NCI-H146 (cell line): Measurements from ENCODE around the gene ATP5PF.
"Not testable (repeated sequence)": the region's sequence is repeated elsewhere in the genome, so short reads cannot be mapped to it uniquely, and the experiment has no call there.

Experiments
- DNase-seq: peaks from one replicate; lab custom pipeline; 2025; lab: John Stamatoyannopoulos, UW

ATP5PF gene, protein sequence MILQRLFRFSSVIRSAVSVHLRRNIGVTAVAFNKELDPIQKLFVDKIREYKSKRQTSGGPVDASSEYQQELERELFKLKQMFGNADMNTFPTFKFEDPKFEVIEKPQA

DNA sequence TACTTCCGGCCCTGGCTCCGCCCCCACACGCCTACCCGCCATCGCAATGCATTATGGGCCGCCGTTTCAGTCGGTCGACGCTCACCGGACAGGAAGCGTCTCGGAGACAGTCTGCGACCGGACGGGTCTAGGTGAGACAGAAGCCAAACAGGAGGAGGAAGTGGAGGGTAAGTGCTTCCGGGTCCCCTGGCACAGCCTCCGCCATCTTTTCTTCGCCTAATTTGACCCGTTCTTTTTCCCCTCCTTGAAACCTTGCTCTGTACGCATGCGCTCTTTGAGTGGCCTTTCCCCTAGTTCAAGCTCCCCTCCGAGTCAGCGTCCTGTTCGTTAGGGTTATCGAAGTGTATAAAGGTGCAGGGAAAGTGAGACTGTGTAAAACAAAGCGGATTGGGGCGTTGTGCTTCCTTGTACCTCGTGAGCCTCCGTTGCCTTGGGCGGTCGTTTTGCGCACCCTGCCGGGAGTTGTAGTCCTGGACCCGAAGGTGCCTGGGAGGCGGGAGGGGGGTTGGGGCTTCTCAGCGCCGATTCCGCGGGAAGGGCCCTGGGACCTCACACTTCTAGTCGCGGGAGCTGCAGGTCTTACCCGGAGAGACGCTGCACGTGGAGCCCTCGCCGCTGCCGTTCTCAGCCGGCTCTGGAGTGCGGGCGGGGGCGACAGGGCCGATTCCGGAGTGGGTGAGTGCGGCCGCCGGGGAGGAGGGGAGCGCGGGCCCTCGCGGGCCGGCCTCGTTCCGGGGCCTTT lies at the start of gene ATP5PF, which contains the start of gene GABPA:
Gene ATP5PF (minus strand): TSS at position 1 of the 742 bp plus-strand sequence. CDS start 5,110 bp downstream, outside the sequence.
Gene GABPA (plus strand): TSS at position 69 of the 742 bp plus-strand sequence. CDS start 6,627 bp downstream, outside the sequence.
- peak; percentile 96 for DNase-seq

DNA sequence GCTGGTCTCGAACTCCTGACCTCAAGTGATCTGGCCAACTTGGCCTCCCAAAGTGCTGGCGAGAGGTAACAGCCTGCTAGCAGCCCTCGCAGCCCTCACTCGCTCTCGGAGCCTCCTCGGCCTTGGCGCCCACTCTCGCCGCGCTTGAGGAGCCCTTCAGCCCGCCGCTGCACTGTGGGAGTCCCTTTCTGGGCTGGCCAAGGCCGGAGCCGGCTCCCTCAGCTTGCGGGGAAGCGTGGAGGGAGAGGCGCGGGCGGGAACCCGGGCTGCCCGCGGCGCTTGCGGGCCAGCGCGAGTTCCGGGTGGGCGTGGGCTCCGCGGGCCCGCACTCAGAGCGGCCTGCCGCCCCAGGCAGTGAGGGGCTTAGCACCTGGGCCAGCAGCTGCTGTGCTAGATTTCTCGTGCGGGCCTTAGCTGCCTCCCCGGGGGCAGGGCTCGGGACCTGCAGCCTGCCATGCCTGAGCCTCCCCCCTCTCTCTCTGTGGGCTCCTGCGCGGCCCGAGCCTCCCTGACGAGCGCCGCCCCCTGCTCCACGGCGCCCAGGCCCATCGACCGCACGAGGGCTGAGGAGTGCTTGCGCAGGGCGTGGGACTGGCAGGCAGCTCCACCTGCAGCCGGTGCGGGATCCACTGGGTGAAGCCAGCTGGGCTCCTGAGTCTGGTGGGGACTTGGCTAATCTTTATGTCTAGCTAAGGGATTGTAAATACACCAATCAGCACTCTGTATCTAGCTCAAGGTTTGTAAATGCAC lies 43.6 kb upstream of the ATP5PF start:
- not testable (repeated sequence) for DNase-seq

DNA sequence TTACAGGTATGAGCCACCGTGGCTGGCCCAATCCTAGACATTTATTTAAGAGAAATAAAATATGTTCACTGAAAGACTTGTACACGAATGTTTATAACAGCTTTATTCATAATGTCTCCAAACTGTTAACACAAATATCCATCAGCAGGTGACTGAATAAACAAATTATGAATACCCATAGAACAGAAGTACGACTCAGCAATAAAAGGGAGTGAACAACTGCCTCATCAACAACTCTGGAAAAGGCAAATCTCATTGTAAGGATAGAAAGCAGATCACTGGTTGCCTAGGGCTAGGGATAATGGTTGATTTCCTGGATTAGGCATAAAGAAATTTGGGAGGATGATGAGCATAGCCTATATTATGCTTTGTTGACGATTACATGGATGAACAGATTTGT lies 41.7 kb upstream of the ATP5PF start:
- DNase-seq = no peak

GRCh38 chr21:25772686-25773085 lies 38.0 kb upstream of the ATP5PF start:
- DNase-seq = no peak

DNA sequence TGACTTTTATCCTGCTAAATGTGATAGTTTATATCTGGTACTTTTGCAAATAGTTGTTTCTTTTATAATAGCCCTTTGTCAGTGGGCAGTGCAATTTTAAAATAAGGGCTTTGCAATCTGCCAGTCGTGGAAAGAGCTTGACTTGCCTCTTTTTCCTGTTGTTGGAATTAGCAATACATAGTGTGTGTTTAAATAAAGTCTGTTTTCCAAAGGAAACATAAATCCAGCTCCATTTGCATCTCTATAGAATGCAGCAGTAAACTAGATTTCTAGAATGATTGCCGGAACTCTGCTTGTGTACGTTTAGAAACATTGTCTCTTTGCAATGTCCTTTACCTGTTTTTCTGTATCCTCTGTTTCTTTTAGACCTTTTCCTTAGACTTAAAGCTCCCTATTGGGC lies 33.2 kb upstream of the ATP5PF start:
- DNase-seq = no peak

- DNase-seq = no peak
Observed at GRCh38 chr21:25764065-25764464, 29.4 kb upstream of the ATP5PF start.

DNA sequence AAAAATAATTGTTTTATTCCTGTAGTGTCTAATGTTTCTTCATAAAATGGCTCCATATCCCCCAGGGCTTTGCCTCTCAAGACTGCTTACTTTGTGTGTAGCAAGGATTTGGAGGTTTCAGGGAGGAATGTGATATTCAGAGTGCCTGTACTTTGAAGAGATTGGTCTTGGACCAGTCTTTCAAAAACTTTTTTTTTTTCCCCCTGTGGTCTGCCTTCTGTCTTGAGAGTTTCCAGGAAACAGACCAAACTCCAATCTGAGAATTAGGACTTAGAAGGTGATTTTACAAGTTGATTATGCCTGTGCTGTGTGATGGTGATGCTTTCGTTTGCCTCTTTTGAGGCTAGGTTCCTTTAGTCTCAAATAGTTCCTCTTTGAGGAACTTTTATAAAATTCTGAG lies 26.0 kb upstream of the ATP5PF start:
- DNase-seq = no peak

DNA sequence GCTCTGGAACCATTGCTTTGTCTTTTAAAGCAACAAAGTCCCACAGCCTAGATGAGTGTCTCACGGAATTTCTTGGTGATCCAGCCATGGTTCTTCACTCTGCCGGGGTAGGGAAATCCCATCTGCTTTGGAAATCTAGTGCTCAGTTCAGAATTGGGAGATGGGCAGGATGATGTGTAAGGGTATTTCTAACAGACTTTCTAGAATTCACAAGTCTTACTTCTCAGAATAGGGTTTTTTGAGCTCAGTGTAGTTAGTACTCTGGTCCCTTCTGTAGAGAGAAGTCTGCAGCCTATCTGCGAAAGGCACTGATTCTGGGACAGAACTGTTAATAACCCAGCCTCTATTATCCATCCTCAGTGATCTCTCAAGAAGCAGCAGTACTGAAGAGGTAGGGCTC lies 25.4 kb upstream of the ATP5PF start:
- no peak for DNase-seq

- no peak for DNase-seq
Observed at GRCh38 chr21:25759573-25759972, 24.9 kb upstream of the ATP5PF start.

GRCh38 chr21:25757531-25757930 lies 22.8 kb upstream of the ATP5PF start:
- no peak for DNase-seq

DNA sequence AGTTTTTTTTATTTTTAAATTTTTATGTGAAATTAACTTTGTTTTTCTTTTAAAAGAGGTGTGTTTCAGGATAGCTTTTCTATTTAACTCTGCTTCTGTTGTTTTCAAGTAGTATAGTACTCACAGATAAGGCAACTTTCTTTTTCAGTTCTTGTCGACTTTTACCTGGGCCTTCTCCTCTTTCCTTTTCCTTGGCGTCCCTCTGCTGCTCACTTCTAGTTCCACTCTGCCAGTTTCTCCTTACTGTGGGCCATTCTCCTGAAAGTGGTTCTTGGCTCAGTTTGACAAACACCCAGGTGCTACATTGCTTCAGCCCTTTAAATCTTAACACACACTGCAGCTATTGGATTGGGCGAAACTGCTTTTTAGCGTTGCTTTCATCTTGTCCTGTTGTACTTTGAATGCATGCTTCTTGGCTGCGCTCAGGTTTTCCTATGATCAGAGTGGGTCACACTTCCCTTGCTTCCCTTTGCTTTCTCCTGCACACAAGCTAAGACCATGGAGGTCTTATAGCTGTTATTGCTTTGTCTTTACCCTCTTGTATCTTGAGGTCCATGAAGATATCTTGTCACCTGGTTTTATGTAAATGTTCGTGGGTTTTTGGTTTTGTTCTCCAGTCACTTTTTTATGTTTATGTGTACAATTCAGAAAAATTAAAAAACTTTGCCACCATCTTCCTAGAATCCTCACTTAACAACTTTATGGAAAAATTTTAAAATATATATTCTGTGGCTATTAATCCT lies 21.7 kb upstream of the ATP5PF start:
- DNase-seq = no peak

- no peak for DNase-seq
Observed at GRCh38 chr21:25752416-25752815, 17.7 kb upstream of the ATP5PF start.

DNA sequence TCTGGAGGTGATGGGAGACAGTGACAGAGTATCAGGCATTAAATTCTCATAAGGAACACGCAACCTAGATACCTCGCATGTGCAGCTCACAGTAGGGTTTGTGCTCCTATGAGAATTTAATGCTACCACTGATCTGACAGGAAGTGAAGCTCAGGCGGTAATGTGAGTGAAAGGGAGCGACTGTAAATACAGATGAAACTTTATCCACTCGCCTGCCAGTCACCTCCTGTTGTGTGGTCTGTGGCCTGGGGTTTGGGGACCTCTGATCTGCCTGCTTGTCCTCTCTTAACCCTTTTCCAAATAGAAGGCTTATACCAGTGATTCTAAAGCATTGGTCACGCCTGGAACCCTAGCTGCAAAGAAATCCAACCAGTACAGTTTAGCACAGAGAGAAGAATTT lies 15.4 kb upstream of the ATP5PF start:
- no peak for DNase-seq

DNA sequence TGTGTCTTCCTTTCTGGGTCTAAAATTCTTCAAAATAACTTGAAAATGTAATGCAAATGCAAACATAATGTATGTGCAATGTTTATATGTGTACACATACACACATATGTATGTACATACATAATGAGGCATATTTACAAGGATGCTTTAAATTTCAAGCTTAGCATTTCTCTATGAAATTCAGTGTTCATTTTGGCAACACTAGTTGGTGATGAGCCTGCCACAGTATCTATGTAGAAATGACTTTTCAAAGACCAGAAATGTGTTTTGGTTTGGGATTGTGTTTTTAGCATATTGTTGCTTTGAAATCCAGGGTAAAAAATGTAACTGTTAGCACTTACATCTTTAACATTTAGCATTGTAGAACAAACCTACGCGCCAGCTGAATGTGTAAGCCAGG lies 10.2 kb upstream of the ATP5PF start:
- DNase-seq = no peak

- DNase-seq = no peak
Observed at GRCh38 chr21:25742900-25743299, 8.2 kb upstream of the ATP5PF start.

GRCh38 chr21:25737421-25737820 lies 2.7 kb upstream of the ATP5PF start:
- no peak for DNase-seq

DNA sequence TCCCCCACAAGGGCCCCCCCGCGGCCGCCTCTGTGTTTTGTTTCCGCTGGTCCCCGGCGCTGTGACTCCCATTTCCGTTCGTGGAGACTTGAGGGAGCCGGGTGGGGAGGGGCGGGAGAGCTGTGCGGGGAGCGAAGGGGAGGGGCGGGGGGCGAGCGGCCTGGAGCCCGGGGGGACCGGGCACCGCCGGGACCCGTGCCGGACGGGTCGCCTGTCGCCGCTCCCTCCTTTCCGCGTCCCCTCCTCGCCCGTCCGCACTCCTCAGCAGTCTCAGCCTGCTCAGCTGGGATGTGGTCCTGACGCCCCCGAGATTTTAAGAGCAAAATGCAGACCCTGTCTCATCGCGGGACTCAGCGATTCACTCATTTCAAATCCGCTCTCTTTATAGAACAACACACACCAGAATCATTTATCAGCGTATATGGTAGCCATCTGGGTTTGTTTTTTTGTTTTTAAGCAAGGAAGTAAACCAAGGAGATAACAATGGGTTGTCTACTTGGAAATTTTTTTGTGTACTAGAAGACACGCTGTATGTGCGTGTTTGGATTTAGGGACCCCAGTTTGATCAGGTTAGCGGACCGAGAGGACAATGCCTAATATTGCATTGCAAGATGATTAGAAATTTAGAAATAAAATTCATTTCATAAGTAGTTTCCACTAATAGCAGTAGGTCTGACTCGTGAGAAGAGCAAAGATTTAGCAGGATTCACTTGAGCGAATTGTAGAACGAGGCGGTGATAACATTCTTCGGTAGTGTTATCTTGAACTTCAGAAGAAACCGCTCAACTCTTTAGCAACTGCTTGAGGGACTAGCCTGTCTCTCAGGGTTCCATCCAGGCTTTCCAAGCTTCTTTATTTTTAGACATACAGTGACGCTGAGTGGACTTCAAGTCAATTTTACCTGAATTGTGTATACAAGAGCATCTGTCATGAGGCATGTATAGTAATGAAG lies 1.2 kb upstream of the ATP5PF start:
- peak; percentile 79 for DNase-seq

DNA sequence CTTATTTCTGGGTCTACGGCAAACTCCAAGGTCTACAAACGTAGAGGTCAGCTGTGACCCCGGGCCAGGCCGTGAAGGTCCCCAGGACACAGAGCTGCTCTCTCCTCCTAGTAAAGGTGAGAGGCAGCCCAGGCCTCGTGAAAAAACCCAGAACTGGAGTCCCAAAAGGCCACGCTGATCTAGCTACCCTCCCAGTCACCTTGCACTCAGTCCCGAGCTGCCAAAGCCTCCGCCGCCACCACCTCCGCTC lies 125 bp downstream of the ATP5PF start:
- no peak for DNase-seq

- peak; percentile 20 for DNase-seq
Observed at GRCh38 chr21:25733859-25734653, 648 bp downstream of the ATP5PF start.

DNA sequence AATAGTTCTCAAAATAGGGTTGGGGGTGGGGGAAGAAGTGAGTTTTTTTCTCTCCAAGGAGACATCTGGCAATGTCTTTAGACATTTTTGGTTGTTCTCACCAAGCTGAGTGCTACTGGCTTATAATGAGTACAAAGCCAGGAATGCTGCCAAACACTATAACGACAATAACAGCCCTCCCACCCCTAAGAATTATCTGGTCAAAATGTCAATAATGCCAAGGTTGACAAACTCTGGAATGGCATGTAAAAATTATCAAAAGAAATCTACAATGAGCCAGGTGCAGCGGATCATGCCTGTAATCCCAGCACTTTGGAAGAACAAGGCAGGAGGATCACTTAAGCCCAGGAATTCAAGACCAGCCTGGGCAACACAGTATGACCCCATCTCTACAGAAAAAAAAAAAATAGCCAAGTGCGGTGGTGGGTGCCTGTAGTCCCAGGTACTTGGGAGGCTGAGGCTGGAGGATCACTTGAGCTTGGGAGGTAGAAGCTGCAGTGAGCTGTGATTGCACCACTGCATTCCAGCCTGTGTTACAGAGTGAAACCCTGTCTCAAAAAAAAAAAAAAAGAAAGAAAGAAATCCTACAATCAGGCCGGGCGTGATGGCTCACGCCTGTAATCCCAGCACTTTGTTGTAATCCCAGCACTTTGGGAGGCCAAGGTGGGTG lies 2.5 kb downstream of the ATP5PF start:
- DNase-seq = no peak
